ENCODE measurements around the gene ATP5F1D.

The ATP5F1D gene

DNA sequence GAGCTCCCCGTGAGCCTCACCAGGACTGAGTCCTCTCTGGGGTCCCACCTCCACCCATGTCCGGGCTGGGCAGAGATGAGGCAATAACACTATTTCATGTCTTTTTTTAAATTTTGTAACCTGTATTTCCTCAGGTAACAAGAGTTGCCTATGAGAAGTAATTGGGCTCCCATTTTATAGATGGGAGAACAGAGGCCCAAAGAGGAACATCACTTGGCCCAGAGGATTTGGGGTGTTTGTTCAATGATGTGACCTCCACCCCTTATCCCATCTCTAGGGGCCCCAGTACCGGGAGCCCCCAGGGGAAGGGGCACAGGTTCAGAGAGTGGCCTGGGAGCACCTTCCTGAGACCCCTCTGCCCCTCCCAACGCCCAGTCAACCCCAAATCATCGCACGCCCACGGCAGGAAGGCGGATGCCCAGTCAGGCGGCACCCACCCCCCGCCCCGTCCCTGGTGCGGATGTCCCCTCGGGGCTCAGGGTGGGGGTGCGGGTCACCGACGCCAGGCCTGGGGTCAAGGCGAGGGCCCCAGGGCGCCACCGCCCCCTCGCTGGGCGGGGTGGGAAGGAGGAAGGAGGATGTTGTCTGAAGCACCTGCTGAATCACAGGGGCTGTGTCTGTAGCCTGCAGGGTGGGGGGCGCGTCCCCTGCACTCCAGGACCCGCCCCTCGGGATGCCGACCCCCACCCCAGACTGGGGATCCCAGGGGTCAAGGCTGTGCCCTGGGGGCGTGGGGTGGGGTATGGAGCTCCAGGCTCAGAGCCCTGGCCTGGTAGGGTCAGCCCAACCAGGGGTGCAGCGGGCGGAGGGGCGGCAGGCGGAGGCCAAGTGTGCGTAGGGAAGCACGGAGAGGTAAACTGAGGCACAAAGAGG, 18.6 kb downstream of the ATP5F1D start:
- peak; percentile 53 for DNase-seq

DNA sequence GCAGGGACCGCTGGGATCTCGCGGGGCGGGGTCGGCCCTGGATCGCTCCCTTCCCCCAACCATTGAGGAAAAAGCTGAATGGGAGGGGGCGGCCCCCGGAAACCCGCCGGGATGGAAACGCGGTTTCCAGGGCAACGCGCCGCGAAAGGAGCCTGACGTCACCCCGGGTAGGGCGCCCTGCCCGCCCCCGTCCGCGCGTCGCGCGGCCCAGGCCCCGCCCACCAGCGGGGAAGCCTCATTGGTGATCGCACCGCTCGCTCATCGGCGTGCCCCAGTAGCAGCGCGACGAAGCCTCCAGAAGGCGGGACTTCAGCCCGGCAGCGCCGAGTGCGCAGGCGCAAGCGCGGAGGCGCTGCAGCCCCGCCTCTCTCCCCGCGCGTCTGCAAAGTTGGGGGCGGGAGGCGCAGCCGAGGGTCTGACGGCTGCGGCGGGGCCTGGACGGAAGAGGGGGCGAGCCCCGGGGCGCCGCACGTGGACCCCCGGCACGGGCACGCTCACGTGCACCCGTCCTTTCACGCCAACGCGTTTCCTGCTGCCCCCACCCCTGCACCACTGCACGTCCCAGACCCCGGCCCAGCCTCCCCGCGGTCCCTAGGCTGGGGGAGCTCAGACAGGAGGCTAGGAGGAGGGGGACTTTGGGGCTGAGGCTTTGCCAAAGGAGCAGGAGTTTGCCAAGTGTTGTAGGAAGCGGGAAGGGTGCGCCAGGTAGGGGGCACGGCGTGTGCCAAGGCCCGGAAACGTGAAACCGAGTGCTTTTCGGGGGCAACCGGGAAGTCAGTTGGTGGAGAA, 19.4 kb downstream of the ATP5F1D start:
- DNase-seq: peak; percentile 99

DNA sequence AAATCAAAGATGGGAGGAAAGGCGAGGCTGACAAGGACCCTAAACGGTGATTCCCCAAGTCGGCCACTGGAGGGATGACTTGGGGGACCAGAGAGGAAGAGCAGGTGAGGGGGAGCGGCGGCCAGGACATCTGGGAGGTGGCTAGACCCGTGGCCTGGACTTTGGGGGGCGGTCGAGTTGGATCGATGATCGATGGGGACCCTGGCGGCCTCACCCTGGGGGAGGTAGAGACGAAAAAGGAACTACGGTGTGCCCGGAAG, 19.9 kb downstream of the ATP5F1D start:
- DNase-seq: peak; percentile 28

DNA sequence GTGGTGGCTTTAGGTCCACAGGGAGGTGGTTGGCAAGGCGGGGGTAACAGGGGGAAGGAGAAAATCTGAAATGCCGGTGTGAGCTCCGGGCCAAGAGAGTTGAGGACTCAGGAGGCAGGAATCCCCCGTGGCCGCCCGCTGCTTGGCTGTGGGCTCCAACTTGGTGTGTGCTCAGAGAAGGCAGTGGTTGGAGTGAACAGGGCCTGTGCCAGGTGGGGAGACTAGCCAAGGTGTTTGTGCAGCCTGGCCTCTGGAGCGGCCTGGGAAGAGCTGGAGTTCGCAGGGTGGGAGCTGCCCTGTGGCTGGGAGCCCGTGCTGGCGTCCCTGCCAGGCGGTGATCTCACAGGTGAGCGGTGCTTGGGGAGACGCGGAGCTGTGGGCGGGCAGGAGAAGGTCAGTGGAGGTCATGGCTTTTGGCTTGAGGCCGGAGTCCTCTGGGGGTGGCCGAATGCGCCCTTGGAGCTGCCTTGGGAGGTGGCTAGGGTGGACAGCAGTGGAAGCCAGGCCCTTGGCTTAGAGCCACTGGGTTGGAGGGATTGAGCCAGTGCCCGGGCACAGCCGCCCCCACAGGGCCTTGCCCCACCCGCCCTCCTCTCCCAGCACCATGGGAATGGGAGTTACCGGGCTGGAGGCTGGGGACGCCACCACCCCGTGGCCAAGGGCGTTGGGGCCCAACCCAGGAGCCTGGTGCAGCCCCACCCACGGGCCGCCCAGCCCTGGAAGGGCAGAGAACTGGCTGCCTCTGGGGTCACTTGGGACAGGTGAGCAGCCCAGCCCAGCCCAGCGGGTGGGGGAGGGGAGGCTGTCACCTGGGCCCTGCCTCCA, 20.5 kb downstream of the ATP5F1D start:
- no peak for DNase-seq

- DNase-seq: no peak
Measured at GRCh38 chr19:1262623-1263123, 21.1 kb downstream of the ATP5F1D start.

DNA sequence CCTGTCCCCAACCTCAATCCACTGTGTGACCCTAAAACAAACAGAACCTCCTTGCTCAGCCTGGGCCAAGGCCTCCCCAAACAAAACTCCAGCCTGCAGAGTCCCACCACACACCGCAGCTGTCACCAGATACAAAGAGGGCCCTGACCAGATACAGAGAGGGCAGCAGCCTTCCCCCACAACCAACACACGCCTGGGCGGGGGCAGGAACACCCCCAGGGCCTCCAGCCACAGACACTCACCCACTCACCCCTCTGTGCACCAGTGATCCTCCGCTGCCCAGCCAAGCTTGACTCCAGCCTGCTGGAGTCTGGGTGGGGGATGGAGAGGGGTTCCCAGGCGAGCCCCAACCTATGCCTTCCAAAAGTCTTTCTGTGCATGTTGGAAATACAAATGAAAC, 21.6 kb downstream of the ATP5F1D start:
- DNase-seq: no peak

GRCh38 chr19:1264801-1265614, 23.5 kb downstream of the ATP5F1D start:
- DNase-seq: peak; percentile 65

DNA sequence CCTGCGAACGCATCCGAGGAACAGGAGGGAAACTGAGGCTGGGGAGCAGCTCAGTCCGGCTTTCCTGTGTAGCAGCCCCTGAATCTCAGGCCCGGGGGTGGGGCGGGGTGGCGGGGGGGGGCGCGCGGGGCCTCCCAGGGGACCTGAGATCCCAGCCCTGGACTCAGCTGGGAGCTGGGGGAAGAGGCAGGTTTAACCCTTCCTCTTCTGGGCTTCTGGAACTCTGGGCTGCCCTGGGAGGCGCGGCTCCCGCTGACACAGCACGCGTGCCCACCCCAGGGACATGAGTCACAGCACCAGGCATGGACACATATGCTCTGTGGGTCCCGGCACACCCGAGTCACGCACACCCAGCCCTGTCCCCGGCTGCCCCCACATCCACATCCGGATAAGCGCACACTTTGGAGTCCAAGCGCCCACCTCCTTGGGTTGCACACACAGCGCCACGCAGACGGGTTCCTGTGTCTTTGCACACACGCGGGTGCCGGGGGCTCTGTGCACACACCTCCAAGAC, 24.1 kb downstream of the ATP5F1D start:
- DNase-seq: peak; percentile 87

DNA sequence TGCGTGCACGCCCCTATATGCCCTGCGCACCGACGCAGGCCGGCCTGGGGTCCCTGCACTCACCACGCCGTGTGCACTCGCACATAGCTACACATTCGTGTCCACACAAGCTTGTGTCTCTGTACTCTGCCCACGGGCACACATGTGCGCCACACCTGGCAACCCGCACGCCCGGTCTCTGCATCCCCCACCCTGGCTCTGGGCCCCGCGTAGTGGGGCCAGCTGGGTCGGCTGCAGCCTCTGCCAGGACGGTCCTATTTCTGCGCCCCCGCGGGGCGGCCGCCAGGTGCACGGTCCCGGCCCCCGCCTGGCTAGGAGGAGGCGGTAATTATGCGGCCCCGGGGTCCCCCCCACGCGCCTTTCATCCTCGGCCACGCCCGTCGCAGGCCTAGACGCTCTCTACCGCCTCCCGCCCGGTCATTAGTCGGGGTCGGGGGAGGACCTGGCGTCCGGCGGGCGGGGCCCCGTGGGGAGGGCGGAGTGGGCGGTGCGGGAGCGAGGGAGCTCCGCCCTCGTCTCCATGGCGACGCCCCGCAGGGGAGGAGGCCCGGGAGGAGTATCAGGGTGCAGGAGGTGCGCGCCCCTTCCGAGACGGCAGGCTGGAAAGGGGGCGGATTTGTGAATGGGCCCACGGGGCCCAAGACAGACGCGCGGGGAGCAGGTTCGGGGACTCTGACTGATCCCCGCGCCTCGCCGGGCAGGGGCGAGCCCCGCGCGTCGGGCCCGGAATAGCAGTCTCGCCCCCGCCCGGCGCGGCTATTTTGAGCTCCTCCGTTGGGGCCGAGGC, 24.8 kb downstream of the ATP5F1D start:
- peak; percentile 91 for DNase-seq

- peak; percentile 86 for DNase-seq
Measured at GRCh38 chr19:1266916-1267476, 25.4 kb downstream of the ATP5F1D start.

DNA sequence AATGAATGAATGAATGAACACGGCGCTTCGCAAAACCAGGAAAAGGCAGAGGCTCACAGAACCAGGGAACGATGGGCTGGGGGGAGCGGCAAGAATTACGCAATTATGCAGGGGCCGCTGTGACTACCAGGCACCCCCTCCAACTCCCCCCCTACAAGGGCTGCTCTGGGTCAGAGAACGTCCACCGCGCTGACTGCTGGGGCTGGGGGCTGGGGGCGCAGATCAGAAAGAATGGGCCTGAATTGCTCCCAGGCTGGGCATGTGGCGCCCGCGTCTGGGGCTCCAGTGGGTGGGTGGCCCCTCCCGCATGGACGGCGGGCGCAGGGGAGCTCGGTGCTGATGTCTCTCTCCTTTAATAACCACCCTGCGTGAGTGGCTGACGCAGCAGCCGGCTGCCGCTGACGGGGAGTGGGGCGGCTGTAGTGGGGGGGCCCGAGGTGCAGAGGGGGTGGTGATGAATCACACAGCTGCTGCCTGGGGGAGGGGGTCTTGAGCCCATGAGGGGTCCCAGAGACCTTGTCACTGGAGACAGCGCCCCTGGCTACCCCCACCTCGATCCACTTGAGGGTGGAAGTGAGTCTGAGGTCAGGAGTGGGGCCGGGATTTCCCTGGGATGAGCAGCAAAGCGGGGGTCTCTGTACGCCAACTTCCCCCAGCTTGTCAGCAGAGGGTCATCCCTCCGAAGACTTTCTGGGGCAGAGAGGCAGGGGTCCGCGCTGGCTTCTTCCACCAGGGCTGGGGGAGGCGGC, 26.1 kb downstream of the ATP5F1D start:
- peak; percentile 42 for DNase-seq

DNA sequence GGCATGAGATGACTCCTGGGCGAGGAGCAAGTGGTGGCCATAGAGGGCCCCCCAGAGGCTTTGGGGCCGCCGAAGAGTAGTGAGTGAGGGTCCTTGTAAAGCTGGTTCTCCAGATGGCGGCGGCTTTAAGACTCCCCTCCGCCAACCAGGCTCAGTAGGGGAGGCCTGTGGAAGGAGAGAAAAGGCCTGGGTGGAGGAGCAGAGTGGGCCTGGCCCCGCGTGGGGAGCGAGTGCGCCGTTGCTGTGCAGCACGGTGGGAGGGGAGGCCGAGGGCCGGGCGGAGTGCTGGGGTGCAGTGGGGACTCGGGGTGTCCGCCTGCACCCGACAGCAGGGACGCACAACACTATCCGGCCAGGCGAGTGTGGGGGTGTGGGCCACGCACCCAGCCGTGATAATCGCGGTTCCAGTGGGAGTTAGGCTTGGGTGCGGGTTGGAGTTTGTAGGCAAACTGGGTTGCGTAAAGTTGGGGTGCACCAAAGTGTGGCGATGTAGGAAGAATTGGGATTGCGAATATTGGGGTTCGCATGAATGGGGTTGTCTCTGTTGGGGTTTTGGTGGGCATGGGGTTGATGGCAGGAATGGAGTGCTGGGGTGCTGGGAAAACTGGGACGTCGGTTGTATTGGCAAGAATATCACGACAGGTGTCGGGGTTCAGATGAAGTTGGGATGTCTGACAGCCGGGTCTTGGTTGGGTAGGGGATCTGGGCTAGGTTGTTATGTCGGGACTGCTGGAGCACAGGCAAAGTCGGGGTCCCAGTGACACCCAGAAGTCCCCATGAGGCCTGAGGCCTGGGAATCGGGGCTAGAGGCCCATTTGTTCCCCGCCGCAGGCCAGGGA, 26.9 kb downstream of the ATP5F1D start:
- DNase-seq: no peak

DNA sequence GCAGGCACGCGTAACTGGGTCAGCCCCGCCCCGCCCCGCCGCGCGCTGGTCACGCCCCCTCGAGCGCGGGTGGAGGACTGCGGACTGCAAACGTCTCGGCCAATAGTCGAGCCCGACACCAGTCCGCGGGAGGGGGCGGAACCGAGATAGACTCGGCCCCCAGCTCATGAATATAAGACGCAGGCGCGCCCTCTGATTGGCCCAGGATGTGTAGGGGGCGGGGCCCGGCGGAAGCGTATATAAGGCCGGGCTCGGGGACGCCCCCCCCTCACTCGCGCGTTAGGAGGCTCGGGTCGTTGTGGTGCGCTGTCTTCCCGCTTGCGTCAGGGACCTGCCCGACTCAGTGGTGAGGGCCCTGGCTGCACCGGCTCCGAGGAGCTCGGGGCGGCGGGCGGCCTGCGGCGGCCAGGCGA, 27.5 kb downstream of the ATP5F1D start, which contains the start of gene CIRBP:
TSS of gene CIRBP (plus strand) at position 268 of the 413 bp plus-strand sequence. CDS start 1,602 bp downstream, outside the sequence.
- peak; percentile 100 for DNase-seq

DNA sequence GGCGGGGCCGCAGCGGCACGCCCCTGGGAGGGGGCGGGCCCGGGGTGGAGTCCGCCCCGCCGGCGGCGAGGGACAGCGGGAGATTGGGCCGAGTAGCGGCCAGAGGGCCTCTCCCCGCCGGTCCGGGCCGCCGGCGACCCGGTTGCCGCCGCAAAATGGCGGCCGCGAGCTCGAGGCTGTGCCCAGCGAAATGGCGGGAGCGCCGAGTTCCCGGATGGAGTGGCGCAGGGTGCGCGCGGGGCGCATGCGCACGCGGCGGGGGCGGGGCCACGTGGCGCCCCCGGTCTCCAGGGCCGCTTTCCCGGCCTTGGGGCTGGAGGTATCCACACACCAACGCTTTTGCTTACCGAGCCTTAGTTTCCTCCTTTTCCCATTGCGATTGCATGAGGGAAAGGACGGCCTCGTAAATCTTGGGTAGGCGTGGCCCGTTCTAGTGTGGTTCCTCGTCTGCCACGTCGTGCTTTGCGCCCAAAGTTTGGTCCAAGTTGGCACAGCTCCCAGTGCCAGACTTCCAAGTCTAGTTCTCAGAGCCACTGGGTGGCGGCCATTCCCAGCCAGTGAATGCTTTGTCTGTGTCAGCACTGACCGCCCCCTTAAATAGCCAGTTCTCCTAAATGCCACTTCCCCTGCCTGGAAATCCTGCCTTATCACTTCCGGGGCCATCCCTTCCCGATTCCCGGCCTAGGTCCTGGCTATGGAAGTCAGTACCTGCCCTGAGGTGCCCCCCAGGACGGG, 28.1 kb downstream of the ATP5F1D start:
- DNase-seq: peak; percentile 94

DNA sequence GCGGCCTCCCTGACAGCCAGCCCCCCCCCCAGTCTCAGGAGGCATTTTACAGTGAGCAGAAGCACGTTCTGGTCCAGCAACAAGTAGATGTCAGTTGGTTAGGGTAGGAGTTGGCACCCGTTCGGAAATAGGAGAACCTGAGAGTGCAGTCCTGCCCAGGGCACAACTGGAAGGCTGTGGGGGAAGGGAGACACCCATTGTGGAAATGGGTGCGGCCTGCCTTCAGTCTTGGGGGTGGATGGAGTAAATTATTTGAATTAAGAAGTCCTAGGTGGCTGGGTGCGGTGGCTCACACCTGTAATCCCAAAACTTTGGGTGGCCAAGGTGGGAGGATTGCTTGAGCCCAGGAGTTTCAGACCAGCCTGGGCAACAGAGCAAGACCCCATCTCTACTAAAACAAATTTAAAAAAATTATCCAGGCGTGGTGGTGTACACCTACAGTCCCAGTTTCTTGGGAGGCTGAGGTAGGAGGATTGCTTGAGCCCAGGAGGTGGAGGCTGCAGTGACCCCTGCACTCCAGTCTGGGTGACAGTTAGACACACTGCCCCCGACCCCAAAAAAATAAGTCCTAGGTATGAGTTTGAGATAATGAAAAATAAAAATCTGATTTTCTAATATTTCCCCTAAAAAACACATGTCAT, 28.8 kb downstream of the ATP5F1D start:
- DNase-seq: peak; percentile 33

DNA sequence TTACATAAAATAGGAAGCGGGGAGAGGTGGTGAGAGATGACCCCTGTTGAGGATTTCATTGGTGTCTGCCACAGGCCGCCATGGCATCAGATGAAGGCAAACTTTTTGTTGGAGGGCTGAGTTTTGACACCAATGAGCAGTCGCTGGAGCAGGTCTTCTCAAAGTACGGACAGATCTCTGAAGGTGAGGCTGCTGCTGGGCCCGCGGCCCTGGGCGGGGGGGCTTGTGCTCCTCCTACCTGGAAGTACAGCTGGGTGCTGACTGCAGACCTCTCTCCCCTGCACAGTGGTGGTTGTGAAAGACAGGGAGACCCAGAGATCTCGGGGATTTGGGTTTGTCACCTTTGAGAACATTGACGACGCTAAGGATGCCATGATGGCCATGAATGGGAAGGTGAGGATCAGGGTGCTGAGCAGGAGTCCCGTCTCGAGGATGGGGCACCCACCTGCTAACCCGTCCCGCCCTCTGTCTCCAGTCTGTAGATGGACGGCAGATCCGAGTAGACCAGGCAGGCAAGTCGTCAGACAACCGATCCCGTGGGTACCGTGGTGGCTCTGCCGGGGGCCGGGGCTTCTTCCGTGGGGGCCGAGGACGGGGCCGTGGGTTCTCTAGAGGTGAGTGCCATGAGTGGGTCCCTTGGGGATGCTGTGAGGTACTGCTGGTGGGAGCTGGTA, 29.4 kb downstream of the ATP5F1D start:
- DNase-seq: no peak

Measured in suppressor macrophage treated with lipopolysaccharide for 4 hours (primary cell).